RCC 7860 (cell line): Measurements from ENCODE around the gene TCAP.

Source experiments
- DNase-seq: peaks from one replicate; pipeline ENCODE4 v3.0.0-alpha.2; 2015; ENCODE audit warnings: low spot score
- FAIRE-seq: peaks from 2 replicates; lab custom pipeline; 2012; peaks lifted over from hg19 to GRCh38; lab: Jason Lieb, UNC

The TCAP gene

GRCh38 chr17:39647256-39647655 lies 17.9 kb upstream of the TCAP start:
- no peak for FAIRE-seq
- no peak for DNase-seq

- DNase-seq (no peak), FAIRE-seq (no peak)
Measured at GRCh38 chr17:39648616-39649366, 16.4 kb upstream of the TCAP start.

GRCh38 chr17:39650121-39650579 lies 15.0 kb upstream of the TCAP start:
- DNase-seq (peak; percentile 80), FAIRE-seq (peak; percentile 69)

GRCh38 chr17:39651923-39652586 lies 13.1 kb upstream of the TCAP start:
- no peak for DNase-seq
- no peak for FAIRE-seq

GRCh38 chr17:39652587-39653315 lies 12.4 kb upstream of the TCAP start:
- DNase-seq (no peak), FAIRE-seq (no peak)

- FAIRE-seq, result no peak
- DNase-seq, result no peak
Measured at GRCh38 chr17:39653316-39653661, 11.9 kb upstream of the TCAP start.

- DNase-seq (peak; percentile 21), FAIRE-seq (no peak)
Measured at GRCh38 chr17:39653662-39654331, 11.4 kb upstream of the TCAP start.

GRCh38 chr17:39655105-39655504 lies 10.0 kb upstream of the TCAP start:
- DNase-seq (no peak), FAIRE-seq (no peak)

- DNase-seq, result no peak
- FAIRE-seq, result no peak
Measured at GRCh38 chr17:39658346-39658745, 6.8 kb upstream of the TCAP start.

GRCh38 chr17:39658760-39659159 lies 6.4 kb upstream of the TCAP start:
- FAIRE-seq, result no peak
- no peak for DNase-seq

GRCh38 chr17:39659279-39660010 lies 5.7 kb upstream of the TCAP start:
- DNase-seq (no peak), FAIRE-seq (no peak)

- FAIRE-seq (no peak), DNase-seq (no peak)
Measured at GRCh38 chr17:39660011-39660360, 5.2 kb upstream of the TCAP start.

- FAIRE-seq (no peak), DNase-seq (no peak)
Measured at GRCh38 chr17:39660397-39661385, 4.5 kb upstream of the TCAP start.

GRCh38 chr17:39661744-39662541 lies 3.2 kb upstream of the TCAP start:
- DNase-seq (no peak), FAIRE-seq (no peak)

- DNase-seq (no peak), FAIRE-seq (no peak)
Measured at GRCh38 chr17:39662551-39663339, 2.4 kb upstream of the TCAP start.

- FAIRE-seq (no peak), DNase-seq (no peak)
Measured at GRCh38 chr17:39663340-39663687, 1.8 kb upstream of the TCAP start.

- FAIRE-seq (no peak), DNase-seq (no peak)
Measured at GRCh38 chr17:39663688-39664580, 1.2 kb upstream of the TCAP start.
